Body of pancreas (tissue), 4 donors: ENCODE data around the gene ANTXR1. TPM values are rescaled to one million over a fixed set of nuclear protein-coding genes. Genes with fewer than 3 reads are reported as not detected.

Source experiments
- ATAC-seq: fragments of 150-250 bp; one replicate; pipeline ENCODE4 v1.9.1; 2016
- DNase-seq, 4 donors: peaks; one replicate each; pipeline ENCODE4 v3.0.0-alpha.2; 2019
- H3K27ac ChIP-seq, 4 donors: fragments of 200-600 bp; sonication (generic); 1 replicate in 3 of 4; 2 replicates in 1 of 4; pipeline versions ENCODE4 v1.5.1 to v1.6.1; 2016 to 2019; ENCODE audit warnings: mild to moderate bottlenecking in 1 of 4, mixed read lengths in 1 of 4, moderate library complexity in 1 of 4
- H3K27me3 ChIP-seq, 2 donors: fragments of 200-600 bp; sonication (generic); one replicate each; pipeline ENCODE4 v1.6.0; 2016; ENCODE audit warnings: mild to moderate bottlenecking in 1 of 2
- H3K36me3 ChIP-seq, 2 donors: fragments of 200-600 bp; sonication (generic); replicated peaks in 1 of 2; 2 replicates each; pipeline ENCODE4 v1.5.1; 2016; ENCODE audit warnings: low read depth in 2 of 2; ENCODE audit not compliant: insufficient read depth in 1 of 2
- H3K4me1 ChIP-seq: fragments of 200-600 bp; sonication (generic); one replicate; pipeline ENCODE4 v1.6.0; 2016
- H3K4me3 ChIP-seq, 2 donors: fragments of 200-600 bp; sonication (generic); 1 replicate in 1 of 2; 2 replicates in 1 of 2; pipeline ENCODE4 v1.5.1; 2016 to 2019
- H3K9me3 ChIP-seq, 3 donors: fragments of 200-600 bp; sonication (generic); 1 replicate in 2 of 3; 2 replicates in 1 of 3; pipeline ENCODE4 v1.5.1; 2016
- POLR2A ChIP-seq, 3 donors: fragments of 450-650 bp; IDR thresholded peaks; one replicate each; pipeline ENCODE4 v1.6.1; 2016; ENCODE audit warnings: antibody characterized with exemption in 3 of 3, mild to moderate bottlenecking in 2 of 3
- WGBS, 2 donors: methylation state at CpG; one replicate each; pipeline ENCODE4 v1.1.5; 2017; 5-methylcytosine and 5-hydroxymethylcytosine counted together
- intact Hi-C: fragments of 100-400 bp; cut with DNase I; formaldehyde crosslinking; loops from one replicate; pipeline ENCODE4 v1.15.1; 2023
- total RNA-seq, 2 donors: library from RNA; depleted of rRNA; stranded (reverse); fragments of >200 nt; gene quantifications; one replicate each; pipeline ENCODE4 v1.1.0, GENCODE V29; 2016
- TF ChIP-seq, protein P1 (sequence below), 7 experiments: fragments of 450-650 bp in 4 of 7; fragments of 200-600 bp in 3 of 7; sonication (generic) in 3 of 7; IDR thresholded peaks; one replicate each; pipeline ENCODE4 v1.5.1; 2016 to 2019; ENCODE audit warnings: antibody characterized with exemption in 7 of 7

The ANTXR1 gene
- total RNA-seq, 2 donors from 2014 or later, result 9.3 to 11.2 TPM

DNA sequence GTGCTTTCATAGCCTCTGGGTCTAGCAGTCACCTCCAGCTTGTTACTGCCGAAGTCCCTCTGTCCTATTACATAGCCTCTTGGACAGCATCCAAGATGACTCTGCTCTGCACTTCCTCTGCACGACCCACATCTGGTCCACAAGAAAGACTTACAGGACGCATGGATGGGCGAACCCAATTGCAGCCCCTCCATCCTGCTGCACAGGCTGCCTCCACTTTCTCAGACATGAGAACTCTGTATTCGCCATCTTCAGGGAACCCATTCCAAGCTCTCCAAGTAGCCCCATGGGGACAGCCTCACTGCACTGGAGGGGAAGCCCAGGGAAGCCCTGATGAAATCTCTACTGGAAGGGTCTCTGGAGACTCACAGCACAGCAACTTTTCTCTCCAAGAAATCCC lies 201.9 kb downstream of the ANTXR1 start:
- intact Hi-C loops, result no loop called here
- no peak for ATAC-seq
- DNase-seq, result peak in 1 of 4 donors; percentile 40
- Histone ChIP-seq H3K27me3 (no peaks in the 10 kb centered on the region), H3K27ac (no peak overlapping the region), H3K9me3 (no peaks in the 10 kb centered on the region), H3K4me1 (no peaks in the 10 kb centered on the region), H3K4me3 (no peak overlapping the region), H3K36me3 (no peaks in the 10 kb centered on the region)
- WGBS, 2 donors, result 56 to 67% methylated on average over 5 of the region's 5 CpGs
- TF ChIP-seq, protein P1, sequence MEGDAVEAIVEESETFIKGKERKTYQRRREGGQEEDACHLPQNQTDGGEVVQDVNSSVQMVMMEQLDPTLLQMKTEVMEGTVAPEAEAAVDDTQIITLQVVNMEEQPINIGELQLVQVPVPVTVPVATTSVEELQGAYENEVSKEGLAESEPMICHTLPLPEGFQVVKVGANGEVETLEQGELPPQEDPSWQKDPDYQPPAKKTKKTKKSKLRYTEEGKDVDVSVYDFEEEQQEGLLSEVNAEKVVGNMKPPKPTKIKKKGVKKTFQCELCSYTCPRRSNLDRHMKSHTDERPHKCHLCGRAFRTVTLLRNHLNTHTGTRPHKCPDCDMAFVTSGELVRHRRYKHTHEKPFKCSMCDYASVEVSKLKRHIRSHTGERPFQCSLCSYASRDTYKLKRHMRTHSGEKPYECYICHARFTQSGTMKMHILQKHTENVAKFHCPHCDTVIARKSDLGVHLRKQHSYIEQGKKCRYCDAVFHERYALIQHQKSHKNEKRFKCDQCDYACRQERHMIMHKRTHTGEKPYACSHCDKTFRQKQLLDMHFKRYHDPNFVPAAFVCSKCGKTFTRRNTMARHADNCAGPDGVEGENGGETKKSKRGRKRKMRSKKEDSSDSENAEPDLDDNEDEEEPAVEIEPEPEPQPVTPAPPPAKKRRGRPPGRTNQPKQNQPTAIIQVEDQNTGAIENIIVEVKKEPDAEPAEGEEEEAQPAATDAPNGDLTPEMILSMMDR (IDR thresholded peaks at IDR 0.05), result no peak
- no peak for TF ChIP-seq POLR2A (IDR thresholded peaks at IDR 0.05)

DNA sequence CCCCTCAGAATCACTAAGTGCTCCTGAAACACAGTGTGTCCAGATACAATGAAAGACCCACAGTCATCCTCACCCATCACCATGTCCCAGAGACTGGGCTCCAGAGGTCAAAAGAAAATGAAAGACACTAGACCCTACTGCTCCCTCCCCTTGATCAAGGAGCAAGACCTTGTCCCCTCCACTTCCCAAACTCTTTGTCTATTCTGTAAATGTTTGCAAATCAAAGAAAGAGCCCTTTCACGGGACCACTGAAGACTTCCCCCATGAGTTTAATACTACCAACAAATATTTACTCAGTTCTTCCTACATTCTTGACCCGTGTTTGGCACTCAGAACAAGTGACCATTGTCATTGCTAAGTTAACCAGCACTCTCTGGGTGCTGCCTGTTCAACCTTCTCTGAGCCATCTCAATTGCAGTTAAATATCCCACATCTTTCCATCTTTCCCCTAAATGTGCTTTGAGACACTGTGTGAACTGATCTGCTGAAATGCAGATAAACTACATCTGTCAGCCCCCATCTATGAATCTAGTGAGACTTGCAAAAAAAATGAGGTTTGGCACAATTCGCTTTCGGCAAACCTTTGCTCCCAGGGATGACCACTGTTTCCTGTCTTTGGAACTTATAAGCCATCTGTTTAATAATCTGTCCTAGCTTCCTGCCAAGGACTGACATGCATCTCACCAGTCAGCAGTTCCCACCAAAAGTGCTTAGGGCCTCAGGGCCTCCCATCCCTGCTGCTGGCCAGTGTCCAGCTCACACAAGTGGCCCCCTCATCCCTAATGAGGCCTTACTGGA lies 203.8 kb downstream of the ANTXR1 start:
- 42 to 54% methylated on average over 4 of the region's 4 CpGs for WGBS, 2 donors
- TF ChIP-seq, protein P1 (IDR thresholded peaks at IDR 0.05), result no peak
- no peak for TF ChIP-seq POLR2A (IDR thresholded peaks at IDR 0.05)
- intact Hi-C loops, result no loop called here

DNA sequence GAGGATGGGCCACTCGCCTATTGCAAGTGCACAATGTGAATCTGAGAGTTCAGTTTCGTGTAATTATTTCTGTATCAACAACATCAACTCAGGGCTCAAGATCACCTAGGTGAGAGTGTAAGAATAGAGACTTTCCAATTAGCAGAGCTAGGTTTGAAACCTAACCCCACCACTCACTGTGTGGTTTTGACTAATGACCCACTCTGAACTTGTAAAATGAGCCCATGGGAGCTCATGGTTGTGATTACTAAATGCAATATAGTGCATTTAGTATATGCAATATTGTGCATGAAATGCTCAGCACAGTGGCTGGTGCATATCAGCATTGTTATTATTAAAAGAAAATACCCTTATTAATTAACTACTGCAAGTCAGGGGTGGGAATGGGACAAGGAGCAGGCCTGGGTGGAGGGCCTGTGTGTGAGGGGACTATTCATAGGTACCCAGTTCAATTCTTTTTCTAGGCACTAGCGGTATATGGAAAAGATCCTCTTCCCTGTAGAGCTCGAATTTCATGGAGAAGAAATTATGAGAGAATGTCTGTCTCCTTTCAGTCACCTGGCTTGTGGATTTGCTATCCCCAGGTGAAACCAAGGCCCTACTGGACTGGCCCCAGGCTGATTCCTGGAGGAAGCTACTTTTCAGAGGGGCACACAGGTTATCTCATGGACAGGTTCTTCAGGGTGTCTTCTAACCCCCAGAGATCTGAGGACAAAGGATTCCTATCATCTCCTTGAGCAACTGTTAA lies 204.5 kb downstream of the ANTXR1 start:
- TF ChIP-seq POLR2A (IDR thresholded peaks at IDR 0.05), result no peak
- TF ChIP-seq, protein P1 (IDR thresholded peaks at IDR 0.05), result no peak
- ATAC-seq (no peak), DNase-seq (no peak)
- intact Hi-C loops, result no loop called here
- H3K9me3 ChIP-seq, result no peaks in the 10 kb centered on the region
- no peak overlapping the region for H3K4me3 ChIP-seq
- H3K27me3 ChIP-seq, result no peaks in the 10 kb centered on the region
- no peaks in the 10 kb centered on the region for H3K4me1 ChIP-seq
- 76 to 78% methylated on average over 4 of the region's 4 CpGs for WGBS, 2 donors
- H3K36me3 ChIP-seq, result no peaks in the 10 kb centered on the region
- H3K27ac ChIP-seq, result no peak overlapping the region

More for the DNA sequence above, 203.8 kb downstream of the ANTXR1 start:
- Histone ChIP-seq H3K4me1 (no peaks in the 10 kb centered on the region), H3K9me3 (no peaks in the 10 kb centered on the region), H3K36me3 (no peaks in the 10 kb centered on the region), H3K27me3 (no peaks in the 10 kb centered on the region), H3K27ac (no peak overlapping the region), H3K4me3 (no peak overlapping the region)
- DNase-seq (peak in 1 of 4 donors; percentile 23), ATAC-seq (no peak)

DNA sequence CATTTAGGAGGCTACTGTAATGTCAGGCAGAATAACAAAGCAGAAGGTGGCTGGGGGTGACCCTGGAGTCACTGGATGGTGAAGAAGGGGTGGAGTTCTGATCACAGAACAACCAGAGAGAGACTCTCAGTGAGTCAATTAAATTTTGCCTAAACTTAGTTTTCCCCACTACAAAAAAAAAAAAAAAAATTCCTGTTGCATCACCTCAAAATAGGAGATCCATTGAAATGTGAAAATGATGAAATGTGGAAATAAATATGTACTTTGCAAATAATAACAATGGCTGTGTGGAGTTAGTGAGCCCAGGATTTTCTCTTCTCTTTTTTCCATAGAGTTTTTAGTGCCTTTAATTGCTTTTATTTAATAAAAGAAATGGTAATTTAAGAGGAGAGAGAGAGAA lies 208.5 kb downstream of the ANTXR1 start:
- ATAC-seq, result no peak
- H3K27ac ChIP-seq, result no peak overlapping the region
- TF ChIP-seq, protein P1 (IDR thresholded peaks at IDR 0.05), result no peak
- TF ChIP-seq POLR2A (IDR thresholded peaks at IDR 0.05), result no peak

More for the DNA sequence above, 208.5 kb downstream of the ANTXR1 start:
- Histone ChIP-seq H3K27me3 (no peaks in the 10 kb centered on the region), H3K9me3 (no peaks in the 10 kb centered on the region), H3K36me3 (no peaks in the 10 kb centered on the region), H3K4me3 (no peak overlapping the region), H3K4me1 (peaks cover 16% of the 10 kb centered on the region)
- intact Hi-C loops, result no loop called here
- DNase-seq, result no peak
